GM19455 (cell line): ENCODE results near the gene RNF26.
"Not testable (repeated sequence)": the region's sequence is repeated elsewhere in the genome, so short reads cannot be mapped to it uniquely, and the experiment has no call there.

Experiments used
- ATAC-seq: cut with Tn5 transposase; IDR thresholded peaks from one replicate; pipeline ENCODE4 v1.9.1; 2021; ENCODE audit not compliant: unreplicated experiment

The RNF26 gene

GRCh38 chr11:119381181-119381988, 47.1 kb downstream of the RNF26 start, which contains the start of gene USP2:
TSS of gene USP2 (minus strand) at chr11:119381690. CDS start at chr11:119373480, 8,210 bp downstream.
- ATAC-seq: peak; percentile 97

- ATAC-seq: no peak
These were observed 47.8 kb downstream of the RNF26 start for GRCh38 chr11:119382101-119382500.

- not testable (repeated sequence) for ATAC-seq
These were observed 48.2 kb downstream of the RNF26 start for GRCh38 chr11:119382513-119382912.

GRCh38 chr11:119384332-119384731, 50.0 kb downstream of the RNF26 start:
- no peak for ATAC-seq
